ENCODE results near the gene CAPS.

CAPS gene

GRCh38 chr19:5891938-5892771, 21.9 kb upstream of the CAPS start:
- DNase-seq (ENCODE audit: low read depth in 3 of 3): no peak

DNA sequence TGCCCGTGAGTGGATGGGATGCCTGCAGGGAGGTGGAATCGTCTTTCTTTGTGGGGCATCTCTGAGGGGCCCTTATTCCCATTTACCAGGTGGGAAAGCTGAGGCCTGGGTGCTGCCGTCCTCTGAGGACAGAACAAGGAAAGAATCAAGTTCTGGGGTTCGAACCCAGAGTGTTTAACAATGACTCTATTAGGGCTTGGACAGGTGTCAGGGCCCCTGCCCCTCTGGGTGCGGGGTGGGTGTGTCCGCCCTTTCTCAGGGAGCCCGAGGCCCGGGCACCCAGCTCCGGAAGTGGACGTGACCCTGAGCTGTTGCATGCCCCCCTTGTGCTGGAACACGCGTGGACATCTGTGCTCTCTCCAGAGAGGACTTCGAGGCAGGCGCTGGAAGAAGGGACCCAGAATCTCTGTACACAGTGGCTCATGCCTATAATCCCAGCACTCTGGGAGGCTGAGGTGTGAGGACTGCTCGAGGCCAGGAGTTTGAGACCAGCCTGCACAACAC, 21.2 kb upstream of the CAPS start:
- no peak for DNase-seq (ENCODE audit: low read depth in 3 of 3)

GRCh38 chr19:5893296-5893903, 20.7 kb upstream of the CAPS start:
- DNase-seq (ENCODE audit: low read depth in 3 of 3): no peak

DNA sequence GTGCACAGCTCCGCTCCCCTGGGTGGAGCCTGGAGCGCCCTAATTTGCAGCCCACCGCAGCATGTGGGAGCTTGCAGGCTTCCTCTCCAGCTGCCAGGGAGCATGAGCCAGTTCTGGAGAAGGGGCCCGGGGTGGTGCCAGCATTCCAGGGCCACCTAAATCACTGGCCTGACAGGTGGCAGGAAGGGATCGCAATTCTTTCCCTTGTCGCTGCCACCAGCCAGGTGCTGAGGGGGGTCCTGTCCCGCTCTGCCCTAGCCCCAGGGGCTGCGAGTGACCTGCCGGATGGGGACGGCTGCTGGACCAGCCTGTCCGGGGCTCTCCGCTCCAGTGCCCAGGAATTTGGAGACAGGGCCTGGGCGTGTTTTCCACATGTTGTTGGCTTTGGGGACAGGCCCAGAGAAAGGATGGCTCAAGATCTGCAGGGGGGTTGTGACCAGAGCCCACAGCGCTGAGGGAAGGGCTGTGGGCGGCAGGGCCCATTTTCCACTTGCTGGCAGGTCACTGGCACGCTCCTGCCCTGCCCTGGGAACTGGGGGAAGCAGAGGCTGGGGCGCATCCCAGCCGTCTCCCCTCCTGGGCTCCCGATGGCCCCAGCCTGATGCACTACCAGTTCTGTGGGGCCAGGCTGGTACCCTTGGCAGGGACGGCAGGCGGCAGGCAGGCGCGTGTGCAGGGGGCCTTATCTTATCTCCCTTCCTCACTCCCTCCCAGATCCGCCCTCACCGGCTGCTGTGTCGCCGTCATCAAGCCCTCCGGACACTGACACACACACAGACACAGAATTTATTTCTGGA, 19.9 kb upstream of the CAPS start:
- DNase-seq (ENCODE audit: low read depth in 3 of 3): no peak

DNA sequence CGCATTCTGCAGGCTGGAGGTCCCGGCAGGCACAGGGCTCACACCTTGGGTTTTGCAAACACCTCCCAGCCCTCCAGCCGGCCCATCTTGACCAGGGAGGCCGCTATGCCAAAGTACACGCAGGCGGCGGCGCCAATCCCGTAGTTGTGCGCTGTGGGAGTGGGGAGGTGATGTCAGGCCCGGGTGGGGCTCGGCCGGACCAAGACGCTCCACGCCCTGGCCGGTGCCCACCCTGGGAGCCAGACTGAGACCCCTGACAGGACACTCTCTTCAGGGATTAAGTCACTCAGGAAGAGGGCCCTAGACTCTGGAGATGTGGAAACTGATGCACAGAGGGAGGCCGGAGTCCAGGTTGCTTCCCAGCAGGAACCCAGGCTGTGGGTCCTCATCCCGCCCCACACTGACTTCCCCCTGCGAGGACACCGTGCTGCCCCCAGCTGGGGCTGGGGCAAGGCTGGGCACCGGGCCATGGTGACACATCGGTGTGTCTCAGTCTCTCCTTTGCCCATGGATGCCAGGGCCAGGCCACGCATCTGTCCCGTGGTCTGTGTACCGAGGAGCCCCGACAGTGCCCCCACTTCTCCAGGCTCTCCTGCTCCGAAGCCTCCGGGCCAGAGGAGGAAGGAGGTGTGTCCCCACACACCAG, 19.2 kb upstream of the CAPS start:
- no peak for DNase-seq (ENCODE audit: low read depth in 3 of 3)

DNA sequence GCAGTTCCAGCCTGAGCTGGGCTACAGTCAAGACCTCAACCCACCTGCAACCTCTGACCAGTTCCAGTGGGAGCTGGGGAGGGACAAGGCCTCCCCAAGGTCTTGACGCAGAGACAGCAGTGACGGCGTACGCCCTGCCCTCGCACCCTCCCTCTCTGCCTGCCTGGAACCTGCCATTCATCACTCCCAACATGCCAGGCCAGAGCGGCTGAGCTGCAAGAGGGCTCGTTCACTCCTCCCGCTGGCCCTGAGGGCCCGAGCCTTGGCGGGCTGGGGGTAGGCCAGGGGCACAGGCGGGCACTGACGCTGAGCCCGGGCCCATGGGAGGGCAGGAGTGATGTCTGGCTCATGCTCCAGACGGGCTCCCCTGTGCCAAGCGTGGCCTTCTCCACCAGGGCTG, 18.6 kb upstream of the CAPS start:
- no peak for DNase-seq (ENCODE audit: low read depth in 3 of 3)

DNA sequence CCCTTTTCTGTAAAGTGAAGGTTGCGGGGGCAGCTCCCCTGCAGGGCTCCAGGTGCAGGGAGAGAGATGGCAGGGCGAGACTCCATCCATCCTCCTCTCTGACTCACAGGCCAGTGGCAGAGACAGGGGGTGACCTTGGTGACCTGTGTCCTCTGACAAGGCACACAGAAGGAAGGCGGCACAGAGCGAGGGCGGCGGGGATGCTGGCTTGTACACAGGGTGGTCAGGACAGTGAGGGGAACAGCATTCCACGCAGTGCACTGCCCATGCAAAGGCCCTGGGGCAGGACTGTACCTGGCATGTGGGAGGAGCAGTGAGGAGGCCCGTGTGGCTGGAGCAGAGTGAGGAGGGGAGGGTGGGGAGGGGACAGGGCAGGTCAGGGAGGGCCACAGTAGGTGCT, 18.2 kb upstream of the CAPS start:
- no peak for DNase-seq (ENCODE audit: low read depth in 3 of 3)

- DNase-seq (ENCODE audit: low read depth in 3 of 3): no peak
Observed at GRCh38 chr19:5896365-5897076, 17.5 kb upstream of the CAPS start.

DNA sequence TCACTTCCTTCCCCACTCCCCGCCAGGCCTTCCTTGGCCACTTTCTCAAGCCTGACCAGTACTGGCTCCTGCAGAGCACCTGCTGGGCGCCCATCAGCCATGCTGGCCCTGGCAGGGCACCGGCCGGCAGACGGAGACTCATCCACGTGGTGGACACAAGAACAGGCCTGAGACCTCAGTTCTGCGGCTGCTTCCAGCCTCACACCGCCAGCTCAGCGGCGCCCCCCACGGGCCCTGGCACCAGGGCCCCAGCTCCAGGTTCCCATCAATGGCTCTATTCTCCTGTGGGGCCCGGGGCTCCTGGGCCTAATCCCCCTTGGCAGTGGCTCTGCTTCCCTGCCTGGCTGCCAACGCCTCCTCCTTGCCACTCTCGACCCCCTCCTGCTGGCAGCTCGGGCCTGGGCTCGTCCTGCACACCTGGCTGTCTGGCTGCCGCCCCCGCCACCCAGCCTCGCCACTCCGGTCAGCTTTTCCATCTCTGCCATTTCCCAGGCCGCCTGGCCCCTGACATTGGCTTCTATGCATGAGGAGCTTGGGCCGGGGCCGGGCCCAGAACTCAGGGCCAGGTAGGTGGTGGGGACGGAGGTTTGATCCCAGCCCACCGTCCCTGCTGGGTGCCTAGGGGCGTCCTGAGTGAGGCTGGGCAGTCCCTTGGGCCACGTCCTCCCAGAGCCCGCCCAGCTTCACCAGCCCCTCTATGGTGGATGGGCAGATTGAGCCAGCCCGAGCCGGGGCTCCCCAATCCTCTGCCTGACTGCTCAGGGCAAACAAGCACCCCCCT, 16.7 kb upstream of the CAPS start:
- no peak for DNase-seq (ENCODE audit: low read depth in 3 of 3)

DNA sequence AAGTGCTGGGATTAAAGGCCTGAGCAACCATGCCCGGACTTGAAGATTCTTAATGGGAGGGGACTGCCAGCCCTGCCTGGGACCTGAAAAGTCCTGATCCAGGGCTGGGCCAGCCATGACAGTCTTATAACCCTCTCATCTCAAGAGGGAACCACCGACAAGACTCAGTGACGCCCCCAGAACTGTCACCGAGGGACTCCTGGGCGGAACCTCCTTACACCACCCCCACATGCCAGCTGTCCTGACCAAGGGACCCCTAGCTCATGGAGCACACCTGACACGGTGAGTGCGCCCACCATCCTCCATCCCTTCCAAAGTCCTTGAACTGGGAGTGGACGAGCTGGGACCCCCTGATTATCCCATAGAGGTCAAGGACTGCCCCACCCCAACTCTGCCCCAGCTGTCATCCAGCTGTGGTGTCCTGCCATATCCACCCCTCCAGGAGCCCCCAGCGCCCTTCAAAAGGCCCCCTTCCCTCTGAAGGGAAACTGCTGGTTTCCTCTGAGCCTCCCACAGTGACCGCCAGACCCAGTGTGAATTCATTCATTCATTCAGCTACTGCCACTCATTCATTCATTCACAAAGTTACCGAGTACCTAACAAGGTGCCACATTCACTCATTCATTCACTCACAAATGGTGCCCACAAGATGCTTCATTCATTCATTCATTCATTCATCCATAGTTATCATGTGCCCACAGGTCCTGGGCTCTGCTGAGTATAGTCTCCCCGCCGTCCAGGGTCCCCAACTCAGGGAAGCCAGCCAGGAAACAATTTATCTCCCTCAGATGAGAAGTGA, 14.1 kb upstream of the CAPS start:
- no peak for DNase-seq (ENCODE audit: low read depth in 3 of 3)

DNA sequence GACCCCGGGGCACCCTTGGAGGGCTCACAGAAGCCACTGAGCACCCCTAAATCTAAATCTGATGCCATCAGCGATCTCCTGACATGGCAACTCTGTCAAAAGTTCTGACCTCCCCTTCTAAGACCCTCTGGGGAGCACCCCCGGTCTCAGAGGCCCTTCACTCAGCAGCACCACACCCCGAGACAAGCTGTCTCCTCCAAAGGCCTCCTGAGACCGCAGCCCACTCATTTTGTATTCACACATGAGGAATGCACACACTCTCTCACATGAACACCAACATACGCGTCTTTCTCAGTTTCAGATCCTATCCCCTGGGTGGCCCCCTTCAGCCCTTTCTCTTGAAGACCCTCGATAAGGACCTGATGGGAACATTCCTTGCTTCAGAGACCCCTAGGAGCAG, 13.1 kb upstream of the CAPS start:
- DNase-seq (ENCODE audit: low read depth in 3 of 3): no peak

DNA sequence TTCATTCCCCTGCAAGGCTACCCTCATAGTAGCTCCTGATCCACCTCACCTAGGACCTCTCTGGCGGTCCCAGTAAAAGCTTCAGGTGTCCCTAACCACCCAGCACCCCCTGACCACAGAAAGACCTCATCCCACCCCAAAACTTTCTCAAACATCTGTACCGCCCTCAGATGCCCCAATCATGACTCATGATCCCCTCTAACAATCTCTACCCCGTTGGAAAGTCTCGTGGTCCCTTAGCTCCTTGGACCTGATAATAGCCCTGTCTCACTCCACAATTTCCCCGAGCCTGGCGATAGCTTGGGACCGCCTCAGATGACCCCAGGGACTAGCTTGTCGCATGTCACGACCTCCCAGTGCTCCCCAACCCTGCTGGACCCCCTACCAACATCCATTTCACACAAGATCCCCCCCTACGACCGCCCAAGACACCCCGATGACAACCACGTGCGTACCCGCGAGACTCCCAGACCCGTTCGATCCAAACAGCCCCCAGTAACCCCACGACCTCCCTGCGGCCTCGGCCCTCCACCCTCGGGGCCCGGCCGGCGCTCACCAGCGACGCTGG, 10.9 kb upstream of the CAPS start:
- DNase-seq (ENCODE audit: low read depth in 3 of 3): no peak

- DNase-seq (ENCODE audit: low read depth in 3 of 3): peak; percentile 94 to 97 (median 96)
Observed at GRCh38 chr19:5903624-5904351, 10.3 kb upstream of the CAPS start, which contains the start of gene NDUFA11. Gene NDUFA11, minus strand, starts transcription at chr19:5903790. Its CDS starts 82 bp downstream, at chr19:5903708.

DNA sequence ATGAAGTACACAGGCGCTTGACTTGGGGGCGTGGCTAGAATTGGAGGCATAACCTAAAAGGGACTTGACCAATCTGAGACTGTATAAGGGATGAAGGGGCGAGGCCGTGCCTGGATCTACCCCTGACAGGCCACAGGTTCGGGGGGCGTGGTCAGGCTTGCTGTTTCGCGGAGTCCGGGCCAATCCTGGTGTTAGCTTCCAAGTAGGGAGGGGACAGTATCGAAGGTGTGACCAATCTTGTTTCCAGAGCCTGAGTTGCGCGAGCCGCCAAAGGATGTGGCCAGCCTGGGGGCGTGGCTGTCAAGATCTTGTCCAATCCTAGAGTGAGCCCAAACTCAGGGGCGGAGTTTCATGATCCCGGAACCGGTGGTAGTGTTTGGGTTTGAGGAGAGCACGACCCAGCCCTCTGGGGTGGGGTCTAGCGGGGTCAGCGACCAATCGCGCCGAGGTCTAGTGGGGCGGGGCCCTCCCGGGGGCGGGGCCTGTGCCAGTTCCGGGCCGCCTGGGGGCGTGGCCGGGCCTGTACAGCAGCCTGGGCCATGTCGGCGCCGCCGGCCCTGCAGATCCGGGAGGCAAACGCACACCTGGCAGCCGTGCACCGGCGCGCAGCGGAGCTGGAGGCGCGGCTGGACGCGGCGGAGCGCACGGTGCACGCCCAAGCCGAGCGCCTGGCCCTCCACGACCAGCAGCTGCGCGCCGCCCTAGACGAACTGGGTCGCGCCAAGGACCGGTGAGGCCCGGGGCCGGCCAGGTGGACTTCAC, 9.5 kb upstream of the CAPS start, which contains the start of gene VMAC:
VMAC (plus strand) TSS at position 521 of the 762 bp plus-strand sequence; CDS start at position 540, 19 bp downstream.
- peak; percentile 100 for DNase-seq (ENCODE audit: low read depth in 3 of 3)

DNA sequence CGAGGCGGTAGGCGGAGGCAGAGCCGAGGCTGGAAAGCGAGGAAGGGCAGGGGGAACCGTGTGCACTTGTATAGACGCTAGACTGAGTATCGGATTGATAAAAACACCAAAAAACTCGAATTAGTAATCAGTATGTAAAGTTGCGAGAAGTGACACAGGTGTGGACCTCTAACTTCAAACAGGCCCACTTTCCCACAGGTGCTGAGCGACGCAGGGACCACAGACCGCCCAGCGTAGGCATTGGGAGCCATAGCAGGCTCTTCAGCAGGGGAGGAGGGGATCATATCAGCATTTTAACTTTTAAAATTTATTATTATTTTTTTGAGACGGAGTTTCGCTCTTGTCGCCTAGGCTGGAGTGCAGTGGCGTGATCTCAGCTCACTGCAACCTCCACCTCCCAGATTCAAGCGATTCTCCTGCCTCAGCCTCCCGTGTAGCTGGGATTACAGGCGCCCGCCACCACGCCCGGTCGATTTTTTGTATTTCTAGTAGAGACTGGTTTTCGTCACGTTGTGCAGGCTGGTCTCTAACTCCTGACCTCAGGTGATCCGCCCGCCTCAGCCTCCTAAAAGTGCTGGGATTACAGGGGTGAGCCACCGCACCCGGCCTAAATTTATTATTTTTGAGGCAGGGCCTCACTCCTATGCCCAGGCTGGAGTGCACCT, 8.8 kb upstream of the CAPS start:
- no peak for DNase-seq (ENCODE audit: low read depth in 3 of 3)

- no peak for DNase-seq (ENCODE audit: low read depth in 3 of 3)
Observed at GRCh38 chr19:5907241-5907640, 6.8 kb upstream of the CAPS start.

Data from stimulated activated CD4-positive, alpha-beta T cell treated with anti-CD3 and anti-CD28 coated beads, TNF-alpha, amount 100 ng/mL, for 48 hours (primary cell).